IMR-90 (cell line): Measurements from ENCODE around the gene PRKCB.

Source experiments
- CTCF ChIP-seq: conservative IDR thresholded peaks from 2 replicates; pipeline ENCODE4 v1.5.1; 2012; ENCODE audit warnings: mild to moderate bottlenecking, low read depth, low read length, improper control_type of control experiment
- FOS ChIP-seq: fragments of 150-350 bp; IDR thresholded peaks from 2 replicates; pipeline ENCODE4 v1.6.1; 2016; ENCODE audit warnings: low read depth, low read length
- POLR2A ChIP-seq: IDR thresholded peaks from 2 replicates; pipeline ENCODE4 v1.6.1; 2012; ENCODE audit warnings: mild to moderate bottlenecking, low read depth, low read length
- SMC3 ChIP-seq: fragments of 150-350 bp; IDR thresholded peaks from 2 replicates; pipeline ENCODE4 v1.6.1; 2016; ENCODE audit warnings: low read depth, mild to moderate bottlenecking, antibody characterized with exemption, low read length, moderate library complexity

GRCh38 chr16:23975293-23975692 is 139.5 kb downstream of the PRKCB start:
- no peak for TF ChIP-seq SMC3
- TF ChIP-seq CTCF = no peak
- TF ChIP-seq POLR2A = no peak
- TF ChIP-seq FOS = no peak
